ENCODE data around the gene UBTF.

DNA sequence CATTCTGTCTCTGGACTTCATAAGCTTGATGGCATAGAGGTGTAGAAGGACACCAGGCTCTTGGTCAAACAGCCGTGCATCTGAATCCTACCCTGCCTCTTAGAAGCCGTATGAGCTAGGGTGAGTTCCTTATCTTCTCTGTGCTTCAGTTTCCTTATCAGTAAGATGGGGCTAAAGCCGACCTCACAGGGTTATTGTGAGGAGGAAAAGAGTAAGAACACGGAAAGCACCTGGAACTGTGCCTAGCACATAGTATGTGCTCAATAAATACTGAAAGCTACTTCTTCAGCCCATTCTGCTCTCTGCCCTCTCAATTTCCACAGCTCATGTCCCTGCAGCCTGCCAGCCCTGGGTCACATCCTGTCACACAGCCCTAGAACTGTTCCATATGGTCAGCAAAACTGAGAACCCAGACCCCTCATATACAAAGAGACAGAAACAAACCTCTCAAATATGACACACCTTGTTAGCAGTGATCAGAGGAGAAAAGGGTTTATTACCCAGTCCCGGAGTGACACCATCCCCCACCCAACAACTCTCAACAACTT is 17.0 kb upstream of the UBTF start:
- TF ChIP-seq, protein P1, sequence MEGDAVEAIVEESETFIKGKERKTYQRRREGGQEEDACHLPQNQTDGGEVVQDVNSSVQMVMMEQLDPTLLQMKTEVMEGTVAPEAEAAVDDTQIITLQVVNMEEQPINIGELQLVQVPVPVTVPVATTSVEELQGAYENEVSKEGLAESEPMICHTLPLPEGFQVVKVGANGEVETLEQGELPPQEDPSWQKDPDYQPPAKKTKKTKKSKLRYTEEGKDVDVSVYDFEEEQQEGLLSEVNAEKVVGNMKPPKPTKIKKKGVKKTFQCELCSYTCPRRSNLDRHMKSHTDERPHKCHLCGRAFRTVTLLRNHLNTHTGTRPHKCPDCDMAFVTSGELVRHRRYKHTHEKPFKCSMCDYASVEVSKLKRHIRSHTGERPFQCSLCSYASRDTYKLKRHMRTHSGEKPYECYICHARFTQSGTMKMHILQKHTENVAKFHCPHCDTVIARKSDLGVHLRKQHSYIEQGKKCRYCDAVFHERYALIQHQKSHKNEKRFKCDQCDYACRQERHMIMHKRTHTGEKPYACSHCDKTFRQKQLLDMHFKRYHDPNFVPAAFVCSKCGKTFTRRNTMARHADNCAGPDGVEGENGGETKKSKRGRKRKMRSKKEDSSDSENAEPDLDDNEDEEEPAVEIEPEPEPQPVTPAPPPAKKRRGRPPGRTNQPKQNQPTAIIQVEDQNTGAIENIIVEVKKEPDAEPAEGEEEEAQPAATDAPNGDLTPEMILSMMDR (IDR thresholded peaks at IDR 0.05; ENCODE audit: low read length): no peak
- no peak for TF ChIP-seq EZH2 (optimal IDR thresholded peaks at IDR 0.05; ENCODE audit: low read depth, low read length)

All from MM.1S (cell line).